Smooth muscle cell (in vitro differentiated cells): ENCODE measurements around the gene TMUB1. TPM values are rescaled to one million over a fixed set of nuclear protein-coding genes. Genes with fewer than 3 reads are reported as not detected.

Experiments
- DNase-seq: peaks from one replicate; lab custom pipeline; 2025; ENCODE audit not compliant: unreplicated experiment; lab: John Stamatoyannopoulos, UW
- H2AFZ ChIP-seq: fragments of 200-600 bp; sonication (generic); 2 replicates; pipeline ENCODE4 v1.6.0; 2016; ENCODE audit warnings: antibody characterized with exemption, low read depth, mild to moderate bottlenecking
- H3F3A ChIP-seq: fragments of 200-600 bp; sonication (generic); 2 replicates; pipeline ENCODE4 v1.6.0; 2017; ENCODE audit warnings: antibody characterized with exemption, low read depth
- H3K27ac ChIP-seq: fragments of 200-600 bp; sonication (generic); 2 replicates; pipeline ENCODE4 v1.5.1; 2016; ENCODE audit warnings: low read depth, mild to moderate bottlenecking
- H3K27me3 ChIP-seq: fragments of 200-600 bp; sonication (generic); 2 replicates; pipeline ENCODE4 v1.6.1; 2016; ENCODE audit warnings: low read depth, mild to moderate bottlenecking
- H3K36me3 ChIP-seq: fragments of 200-600 bp; sonication (generic); 2 replicates; pipeline ENCODE4 v1.5.1; 2016; ENCODE audit warnings: low read depth
- H3K4me1 ChIP-seq: fragments of 200-600 bp; sonication (generic); 2 replicates; pipeline ENCODE4 v1.5.1; 2016; ENCODE audit warnings: low read depth
- H3K4me2 ChIP-seq: fragments of 200-600 bp; sonication (generic); 2 replicates; pipeline ENCODE4 v1.6.0; 2016; ENCODE audit warnings: mild to moderate bottlenecking
- H3K4me3 ChIP-seq: fragments of 200-600 bp; sonication (generic); 2 replicates; pipeline ENCODE4 v1.5.1; 2016; ENCODE audit warnings: mild to moderate bottlenecking
- H3K79me2 ChIP-seq: fragments of 200-600 bp; sonication (generic); 2 replicates; pipeline ENCODE4 v1.6.0; 2016; ENCODE audit warnings: low read depth, mild to moderate bottlenecking
- H3K9ac ChIP-seq: fragments of 200-600 bp; sonication (generic); 2 replicates; pipeline ENCODE4 v1.6.0; 2016; ENCODE audit warnings: low read depth
- H3K9me3 ChIP-seq: fragments of 200-600 bp; sonication (generic); replicated peaks from 2 replicates; pipeline ENCODE4 v1.5.1; 2016; ENCODE audit warnings: low read depth
- H4K20me1 ChIP-seq: fragments of 200-600 bp; sonication (generic); 2 replicates; pipeline ENCODE4 v1.6.0; 2016; ENCODE audit warnings: low read depth
- CTCF ChIP-seq: fragments of 200-600 bp; sonication (generic); IDR thresholded peaks from 2 replicates; pipeline ENCODE4 v1.5.1; 2017; ENCODE audit warnings: borderline replicate concordance, mild to moderate bottlenecking, antibody characterized with exemption; ENCODE audit not compliant: insufficient read depth, poor library complexity, severe bottlenecking
- WGBS: methylation state at CpG from one replicate; pipeline ENCODE4 v1.1.7; 2016; ENCODE audit warnings: low lambda C conversion rate; 5-methylcytosine and 5-hydroxymethylcytosine counted together
- polyA plus RNA-seq: library from polyadenylated mRNA; unstranded; fragments of >200 nt; fragmentation: Nextera tagmentation; extraction: Ambion mirVana; gene quantifications from 2 replicates; pipeline ENCODE4 v1.2.1, GENCODE V29; 2016
- total RNA-seq: library from RNA; depleted of rRNA; stranded (reverse); fragments of >200 nt; gene quantifications from 2 replicates; pipeline ENCODE4 v1.2.3, GENCODE V29; 2014

Gene TMUB1
- total and polyA plus RNA-seq, 2 experiments from 2014 or later, result 35.9 to 69.8 TPM

- Histone ChIP-seq H3K9me3 (no peaks in the 10 kb centered on the region), H3K36me3 (no peaks in the 10 kb centered on the region), H3K27ac (no peak overlapping the region), H3K4me2 (no peak overlapping the region), H3K27me3 (no peaks in the 10 kb centered on the region), H2AFZ (no peak overlapping the region), H3K4me1 (no peaks in the 10 kb centered on the region), H3F3A (peaks cover 3% of the 10 kb centered on the region), H3K4me3 (no peak overlapping the region), H3K79me2 (no peaks in the 10 kb centered on the region), H4K20me1 (peaks cover 89% of the 10 kb centered on the region), H3K9ac (no peak overlapping the region)
- peak; percentile 40 for DNase-seq
- WGBS, result 48% methylated on average over 24 of the region's 24 CpGs
- peak; percentile 95 for TF ChIP-seq CTCF
Measured at GRCh38 chr7:151123822-151124464, 40.6 kb upstream of the TMUB1 start.

GRCh38 chr7:151123158-151123821 is 40.0 kb upstream of the TMUB1 start:
- no peaks in the 10 kb centered on the region for H3K27me3 ChIP-seq
- no peaks in the 10 kb centered on the region for H3K4me1 ChIP-seq
- H3K27ac ChIP-seq, result no peak overlapping the region
- TF ChIP-seq CTCF, result no peak
- H3F3A ChIP-seq, result peaks cover 3% of the 10 kb centered on the region
- no peaks in the 10 kb centered on the region for H3K36me3 ChIP-seq
- DNase-seq, result no peak
- 96% methylated on average over 46 of the region's 50 CpGs for WGBS
- H3K4me2 ChIP-seq, result no peak overlapping the region
- H3K9ac ChIP-seq, result no peak overlapping the region
- H3K4me3 ChIP-seq, result no peak overlapping the region
- peaks cover 89% of the 10 kb centered on the region for H4K20me1 ChIP-seq
- no peak overlapping the region for H2AFZ ChIP-seq
- H3K79me2 ChIP-seq, result no peaks in the 10 kb centered on the region
- H3K9me3 ChIP-seq, result no peaks in the 10 kb centered on the region

DNA sequence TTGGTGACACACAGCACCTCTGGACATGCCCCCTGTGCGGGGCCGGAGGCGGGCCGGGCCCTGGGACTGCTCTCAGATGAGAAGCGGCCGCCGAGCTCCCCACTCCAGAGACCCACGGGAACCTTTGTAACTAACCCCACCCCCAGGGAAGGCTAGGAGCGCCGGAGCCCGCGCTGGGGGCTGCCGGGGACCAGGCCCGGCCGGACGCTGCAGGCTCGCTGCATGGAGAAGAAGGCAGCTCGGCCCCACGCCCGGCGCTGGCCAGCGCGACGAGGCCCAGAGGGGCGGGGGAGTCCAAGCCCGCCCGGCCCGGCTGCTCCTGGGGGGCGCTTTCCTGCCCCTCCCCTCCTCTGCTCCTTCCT is 39.5 kb upstream of the TMUB1 start:
- Histone ChIP-seq H3K4me1 (no peaks in the 10 kb centered on the region), H3K36me3 (no peaks in the 10 kb centered on the region), H3K27ac (no peak overlapping the region), H3K79me2 (no peaks in the 10 kb centered on the region), H4K20me1 (peaks cover 89% of the 10 kb centered on the region), H3K27me3 (no peaks in the 10 kb centered on the region), H3F3A (peaks cover 3% of the 10 kb centered on the region), H2AFZ (no peak overlapping the region), H3K9me3 (no peaks in the 10 kb centered on the region), H3K4me3 (no peak overlapping the region), H3K9ac (no peak overlapping the region), H3K4me2 (no peak overlapping the region)
- no peak for DNase-seq
- no peak for TF ChIP-seq CTCF
- WGBS, result 92% methylated on average over 28 of the region's 29 CpGs

GRCh38 chr7:151122276-151122675 is 39.0 kb upstream of the TMUB1 start:
- Histone ChIP-seq H3K4me1 (no peaks in the 10 kb centered on the region), H3K79me2 (peaks cover 2% of the 10 kb centered on the region), H3K27ac (no peak overlapping the region), H3K9ac (no peak overlapping the region), H3K36me3 (no peaks in the 10 kb centered on the region), H3F3A (peaks cover 3% of the 10 kb centered on the region), H3K4me2 (no peak overlapping the region), H3K9me3 (no peaks in the 10 kb centered on the region), H3K27me3 (no peaks in the 10 kb centered on the region), H2AFZ (no peak overlapping the region), H3K4me3 (no peak overlapping the region), H4K20me1 (peaks cover 89% of the 10 kb centered on the region)
- WGBS, result 96% methylated on average over 23 of the region's 24 CpGs
- no peak for TF ChIP-seq CTCF
- DNase-seq, result no peak
